Measurements from ENCODE around the gene CAMKMT. TPM values are rescaled to one million over a fixed set of nuclear protein-coding genes. Genes with fewer than 3 reads are reported as not detected.

Gene CAMKMT
- total and polyA plus RNA-seq, 8 donors: 1.4 to 27.4 (median 6.2) TPM

GRCh38 chr2:44687686-44688455 is 326.1 kb downstream of the CAMKMT start:
- Histone ChIP-seq H3K27ac (no peak overlapping the region), H3K27me3 (no peaks in the 10 kb centered on the region), H3K36me3 (no peaks in the 10 kb centered on the region), H3K9me3 (no peaks in the 10 kb centered on the region), H3K4me3 (no peak overlapping the region), H3K4me1 (no peaks in the 10 kb centered on the region)
- TF ChIP-seq POLR2AphosphoS5 (IDR thresholded peaks at IDR 0.05) (no peak), CTCF (IDR thresholded peaks at IDR 0.05) (no peak), POLR2A (IDR thresholded peaks at IDR 0.05) (no peak), EP300 (IDR thresholded peaks at IDR 0.05) (no peak)
- no peak for DNase-seq
- intact Hi-C loops (cut with DNase I; ENCODE audit: low total_unique reads): no loop called here
- WGBS, 5 donors: 84 to 93% (median 92%) methylated on average over 5 of the region's 5 CpGs

- DNase-seq: no peak
- no peak for TF ChIP-seq CTCF (IDR thresholded peaks at IDR 0.05)
- TF ChIP-seq POLR2AphosphoS5 (IDR thresholded peaks at IDR 0.05): no peak
- no peak for TF ChIP-seq POLR2A (IDR thresholded peaks at IDR 0.05)
- no peaks in the 10 kb centered on the region for H3K4me1 ChIP-seq
- no peaks in the 10 kb centered on the region for H3K27me3 ChIP-seq
- 44 to 67% (median 55%) methylated on average over 2 of the region's 2 CpGs for WGBS, 5 donors
- intact Hi-C loops (cut with DNase I; ENCODE audit: low total_unique reads): no loop called here
- H3K9me3 ChIP-seq: no peaks in the 10 kb centered on the region
- H3K36me3 ChIP-seq: no peaks in the 10 kb centered on the region
- no peak overlapping the region for H3K4me3 ChIP-seq
- no peak overlapping the region for H3K27ac ChIP-seq
Observed at GRCh38 chr2:44688456-44689124, 326.8 kb downstream of the CAMKMT start.

- TF ChIP-seq CTCF (IDR thresholded peaks at IDR 0.05) (no peak), POLR2AphosphoS5 (IDR thresholded peaks at IDR 0.05) (no peak), POLR2A (IDR thresholded peaks at IDR 0.05) (no peak), EP300 (IDR thresholded peaks at IDR 0.05) (no peak)
- Histone ChIP-seq H3K4me1 (no peaks in the 10 kb centered on the region), H3K9me3 (no peaks in the 10 kb centered on the region), H3K4me3 (no peak overlapping the region), H3K27me3 (no peaks in the 10 kb centered on the region), H3K27ac (no peak overlapping the region), H3K36me3 (no peaks in the 10 kb centered on the region)
- no peak for DNase-seq
- intact Hi-C loops (cut with DNase I; ENCODE audit: low total_unique reads): no loop called here
- WGBS, 5 donors: 87 to 100% (median 95%) methylated on average over 1 of the region's 1 CpG
Observed at GRCh38 chr2:44689516-44689915, 327.8 kb downstream of the CAMKMT start.

GRCh38 chr2:44691174-44691785 is 329.5 kb downstream of the CAMKMT start:
- no peaks in the 10 kb centered on the region for H3K36me3 ChIP-seq
- H3K4me1 ChIP-seq: no peaks in the 10 kb centered on the region
- no peaks in the 10 kb centered on the region for H3K27me3 ChIP-seq
- no peak overlapping the region for H3K4me3 ChIP-seq
- intact Hi-C loops (cut with DNase I; ENCODE audit: low total_unique reads): no loop called here
- no peaks in the 10 kb centered on the region for H3K9me3 ChIP-seq
- WGBS, 5 donors: 92 to 96% (median 93%) methylated on average over 10 of the region's 10 CpGs
- no peak for TF ChIP-seq POLR2AphosphoS5 (IDR thresholded peaks at IDR 0.05)
- TF ChIP-seq EP300 (IDR thresholded peaks at IDR 0.05): no peak
- TF ChIP-seq POLR2A (IDR thresholded peaks at IDR 0.05): no peak
- no peak for TF ChIP-seq CTCF (IDR thresholded peaks at IDR 0.05)
- DNase-seq: no peak
- H3K27ac ChIP-seq: no peak overlapping the region
